Brain microvascular endothelial cell (primary cell): ENCODE data around the gene REEP6.

Experiments
- DNase-seq: peaks from one replicate; pipeline ENCODE4 v3.0.0-alpha.2; 2020
- H3K27ac ChIP-seq: fragments of 250-450 bp; sonication (Bioruptor Pico); 2 replicates; pipeline ENCODE4 v1.5.1; 2020; ENCODE audit warnings: mild to moderate bottlenecking, moderate library complexity
- H3K27me3 ChIP-seq: fragments of 250-450 bp; sonication (Bioruptor Pico); replicated peaks from 2 replicates; pipeline ENCODE4 v1.5.1; 2020; ENCODE audit warnings: mild to moderate bottlenecking
- H3K36me3 ChIP-seq: fragments of 250-450 bp; sonication (Bioruptor Pico); replicated peaks from 2 replicates; pipeline ENCODE4 v1.5.1; 2020; ENCODE audit warnings: mild to moderate bottlenecking
- H3K4me3 ChIP-seq: 2 replicates; pipeline ENCODE4 v1.5.1; 2011; ENCODE audit warnings: low read depth, mild to moderate bottlenecking, control low read depth, low read length, moderate library complexity
- CTCF ChIP-seq: IDR thresholded peaks from 2 replicates; pipeline ENCODE4 v1.5.1; 2011; ENCODE audit warnings: low read depth, mild to moderate bottlenecking, moderate library complexity, low read length, control low read depth, inconsistent platforms; ENCODE audit errors: missing control alignments
- in situ Hi-C: cut with HindIII; loops from 2 replicates; pipeline ENCODE4 v1.10.0; 2017; ENCODE audit warnings: low sequenced_read_pairs, low pct_ligation_motif_present

Gene REEP6

GRCh38 chr19:1510807-1511206 is 19.8 kb downstream of the REEP6 start:
- Histone ChIP-seq H3K27ac (no peak overlapping the region), H3K4me3 (no peak overlapping the region), H3K27me3 (no peaks in the 10 kb centered on the region), H3K36me3 (no peaks in the 10 kb centered on the region)
- in situ Hi-C loops: no loop called here
- no peak for TF ChIP-seq CTCF
- DNase-seq: no peak

- no peak overlapping the region for H3K4me3 ChIP-seq
- no peaks in the 10 kb centered on the region for H3K36me3 ChIP-seq
- no peaks in the 10 kb centered on the region for H3K27me3 ChIP-seq
- no peak for TF ChIP-seq CTCF
- no peak overlapping the region for H3K27ac ChIP-seq
- DNase-seq: no peak
- in situ Hi-C loops: no loop called here
These were observed 20.6 kb downstream of the REEP6 start for GRCh38 chr19:1511318-1512317.

- H3K27ac ChIP-seq: no peak within 1 kb of the TSS
- peak within 1 kb of the TSS; percentile 29 for H3K4me3 ChIP-seq
- no peak for TF ChIP-seq CTCF
- H3K36me3 ChIP-seq: no peaks in the 10 kb centered on the region
- no peaks in the 10 kb centered on the region for H3K27me3 ChIP-seq
- in situ Hi-C loops: no loop called here
- DNase-seq: no peak
These were observed 21.9 kb downstream of the REEP6 start, which contains the start of gene ADAMTSL5 for GRCh38 chr19:1512671-1513498. TSS of gene ADAMTSL5 (minus strand) at chr19:1513019. CDS start at chr19:1510943, 2,076 bp downstream.

GRCh38 chr19:1513499-1514294 is 22.7 kb downstream of the REEP6 start:
- Histone ChIP-seq H3K4me3 (no peak overlapping the region), H3K27ac (no peak overlapping the region), H3K27me3 (no peaks in the 10 kb centered on the region), H3K36me3 (no peaks in the 10 kb centered on the region)
- peak; percentile 76 for TF ChIP-seq CTCF
- in situ Hi-C loops: no loop called here
- no peak for DNase-seq

- no peak for TF ChIP-seq CTCF
- no peak for DNase-seq
- H3K27me3 ChIP-seq: no peaks in the 10 kb centered on the region
- in situ Hi-C loops: no loop called here
- H3K4me3 ChIP-seq: no peak overlapping the region
- H3K27ac ChIP-seq: no peak overlapping the region
- H3K36me3 ChIP-seq: no peaks in the 10 kb centered on the region
These were observed 23.3 kb downstream of the REEP6 start for GRCh38 chr19:1514295-1514661.
